HG03045 (cell line): ENCODE data around the gene SEMA3A.
"Not testable (repeated sequence)": the region's sequence is repeated elsewhere in the genome, so short reads cannot be mapped to it uniquely, and the experiment has no call there.

Source experiments
- ATAC-seq: cut with Tn5 transposase; IDR thresholded peaks from one replicate; pipeline ENCODE4 v1.9.1; 2021; ENCODE audit warnings: mild to moderate bottlenecking, moderate library complexity; ENCODE audit not compliant: unreplicated experiment

SEMA3A gene

GRCh38 chr7:84159435-84159834 lies 35.2 kb downstream of the SEMA3A start:
- no peak for ATAC-seq

GRCh38 chr7:84157171-84157570 lies 37.4 kb downstream of the SEMA3A start:
- ATAC-seq = no peak

DNA sequence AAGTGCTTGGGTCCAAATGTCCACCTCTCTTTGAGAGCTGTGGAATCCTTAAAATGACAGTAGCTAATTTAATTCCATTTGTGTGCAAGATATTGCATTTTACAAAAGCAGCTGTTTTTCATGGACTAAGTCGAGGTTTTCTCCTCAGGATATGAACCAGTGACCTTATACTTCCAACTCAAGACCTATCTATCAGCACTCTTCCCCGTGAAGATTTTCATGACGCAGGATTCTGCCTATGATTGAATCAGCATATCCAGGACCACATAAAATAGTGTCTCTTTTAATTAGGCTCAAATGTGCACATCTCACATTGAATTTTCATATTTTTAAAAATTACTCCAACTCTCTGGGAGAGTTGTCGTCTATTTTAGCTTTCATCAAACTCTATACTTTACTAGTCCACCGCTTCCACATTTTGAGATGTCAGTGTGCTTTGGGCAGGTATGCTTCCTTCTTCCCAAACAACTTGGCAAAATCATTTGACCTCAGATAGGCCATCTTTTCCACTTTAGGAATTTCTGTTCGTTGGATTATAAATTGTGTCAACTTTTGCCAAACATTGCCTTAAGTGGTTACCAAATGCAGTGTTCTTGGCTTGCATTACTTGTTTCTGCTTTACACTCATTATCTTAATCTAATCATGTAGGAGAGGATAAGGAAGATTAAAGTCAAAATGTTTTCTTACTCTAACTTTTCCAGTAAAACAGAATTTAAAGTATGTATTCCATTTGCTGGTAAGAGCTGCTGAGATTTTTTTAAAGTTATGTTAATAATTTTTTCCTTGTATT lies 39.4 kb downstream of the SEMA3A start:
- ATAC-seq = no peak

- no peak for ATAC-seq
Measured at GRCh38 chr7:84152995-84153394, 41.6 kb downstream of the SEMA3A start.

DNA sequence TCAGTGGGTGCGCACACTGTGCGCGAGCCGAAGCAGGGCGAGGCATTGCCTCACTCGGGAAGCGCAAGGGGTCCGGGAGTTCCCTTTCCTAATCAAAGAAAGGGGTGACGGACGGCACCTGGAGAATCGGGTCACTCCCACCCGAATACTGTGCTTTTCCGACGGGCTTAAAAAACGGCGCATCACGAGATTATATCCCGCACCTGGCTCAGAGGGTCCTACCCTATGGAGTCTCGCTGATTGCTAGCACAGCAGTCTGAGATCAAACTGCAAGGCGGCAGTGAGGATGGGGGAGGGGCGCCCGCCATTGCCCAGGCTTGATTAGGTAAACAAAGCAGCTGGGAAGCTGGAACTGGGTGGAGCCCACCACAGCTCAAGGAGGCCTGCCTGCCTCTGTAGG lies 44.2 kb downstream of the SEMA3A start:
- not testable (repeated sequence) for ATAC-seq

- no peak for ATAC-seq
Measured at GRCh38 chr7:84149573-84149972, 45.0 kb downstream of the SEMA3A start.

DNA sequence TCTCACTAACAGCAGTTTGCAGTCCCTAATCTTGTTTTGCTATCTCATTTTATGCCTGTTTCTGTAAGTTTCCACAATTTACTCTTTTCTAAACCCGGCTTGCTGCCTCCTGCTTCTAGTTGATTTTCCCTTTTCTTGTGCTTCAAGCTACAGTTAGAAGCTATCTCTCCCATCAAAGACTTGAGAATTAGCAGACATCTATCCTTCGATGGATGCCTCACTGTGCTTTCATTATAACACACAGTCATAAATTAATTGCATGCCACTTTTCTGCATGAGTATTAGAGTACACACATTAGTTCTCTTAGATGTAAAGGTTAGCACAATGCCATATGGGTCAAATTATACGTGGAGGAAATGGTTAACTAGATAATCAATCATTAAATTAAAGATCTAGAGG lies 48.7 kb downstream of the SEMA3A start:
- ATAC-seq = no peak

- no peak for ATAC-seq
Measured at GRCh38 chr7:84144935-84145334, 49.7 kb downstream of the SEMA3A start.

- no peak for ATAC-seq
Measured at GRCh38 chr7:84144480-84144879, 50.1 kb downstream of the SEMA3A start.

GRCh38 chr7:84142726-84143125 lies 51.9 kb downstream of the SEMA3A start:
- ATAC-seq = no peak

- no peak for ATAC-seq
Measured at GRCh38 chr7:84139986-84140729, 54.4 kb downstream of the SEMA3A start.

- ATAC-seq = no peak
Measured at GRCh38 chr7:84138411-84138810, 56.2 kb downstream of the SEMA3A start.

DNA sequence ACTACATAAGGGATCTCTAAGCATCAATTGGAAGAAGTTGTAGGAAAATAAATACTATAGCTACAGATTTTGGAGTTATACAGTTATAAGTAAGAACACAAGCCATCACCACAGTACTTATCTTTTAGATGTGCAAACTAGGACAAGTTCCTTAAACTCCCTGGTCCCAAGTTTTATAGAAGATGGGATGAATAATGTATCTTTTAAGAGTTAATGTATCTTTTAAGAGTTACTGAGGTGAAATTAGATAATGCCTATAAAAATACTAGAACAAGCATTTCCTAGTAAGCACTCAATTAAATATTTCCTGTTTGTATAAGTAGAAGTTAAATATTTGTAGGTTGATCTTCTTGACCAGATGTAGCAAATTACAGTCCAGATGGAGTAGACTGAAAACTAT lies 56.8 kb downstream of the SEMA3A start:
- ATAC-seq = no peak

DNA sequence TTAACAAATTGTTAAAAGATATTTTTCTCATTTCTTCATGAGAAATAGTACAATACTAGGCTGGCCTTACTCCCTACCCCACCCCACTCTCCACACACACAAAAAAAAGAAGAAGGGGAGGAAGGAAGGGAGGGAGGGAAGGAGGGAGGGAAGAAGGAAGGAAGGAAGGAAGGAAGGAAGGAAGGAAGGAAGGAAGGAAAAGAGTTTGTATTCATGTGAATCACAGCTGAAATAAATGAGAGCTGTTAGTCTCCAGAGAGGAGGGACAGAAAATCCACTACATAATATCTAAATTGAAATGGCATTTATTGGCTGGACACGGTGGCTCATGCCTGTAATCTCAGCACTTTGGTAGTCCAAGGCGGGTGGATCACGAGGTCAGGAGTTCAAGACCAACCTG lies 57.8 kb downstream of the SEMA3A start:
- ATAC-seq = no peak

DNA sequence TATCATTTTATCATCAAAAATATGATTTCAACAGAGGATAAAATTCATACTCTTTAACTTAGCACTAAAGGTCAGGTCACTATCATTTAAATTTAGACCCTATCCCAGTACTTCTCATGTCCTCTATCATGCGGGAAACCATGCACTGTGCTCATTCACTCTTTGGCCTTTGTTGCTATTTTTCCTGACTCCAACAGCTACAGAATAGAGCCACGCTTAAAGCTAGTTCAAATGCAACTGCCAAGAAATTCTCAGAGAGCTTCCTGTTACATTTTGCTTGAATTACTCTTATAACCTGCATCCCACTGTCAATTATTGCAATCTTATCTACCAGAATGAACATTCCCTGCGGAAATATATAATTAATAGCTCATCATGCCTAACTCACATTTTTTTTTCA lies 58.3 kb downstream of the SEMA3A start:
- ATAC-seq = no peak

DNA sequence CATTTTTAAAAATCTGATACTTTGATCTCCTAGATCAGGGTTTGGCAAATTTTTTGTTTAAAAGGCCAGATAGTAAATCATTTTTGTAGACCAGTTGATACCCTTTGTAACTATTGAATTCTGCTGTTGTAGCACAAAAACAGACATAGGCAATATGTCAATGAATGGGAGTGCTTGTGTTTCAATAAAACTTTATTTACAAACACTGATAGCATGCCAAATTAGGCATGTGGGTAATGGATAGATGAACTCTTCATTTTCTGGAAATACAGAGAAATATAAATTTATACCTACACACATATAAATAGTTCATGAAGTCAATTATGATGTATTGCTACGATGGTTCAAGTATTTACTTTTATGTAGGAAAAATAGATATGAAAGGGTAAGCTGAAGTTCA lies 60.4 kb downstream of the SEMA3A start:
- ATAC-seq = no peak

- ATAC-seq = no peak
Measured at GRCh38 chr7:84125654-84126053, 68.9 kb downstream of the SEMA3A start.

GRCh38 chr7:84123965-84124547 lies 70.5 kb downstream of the SEMA3A start:
- no peak for ATAC-seq

DNA sequence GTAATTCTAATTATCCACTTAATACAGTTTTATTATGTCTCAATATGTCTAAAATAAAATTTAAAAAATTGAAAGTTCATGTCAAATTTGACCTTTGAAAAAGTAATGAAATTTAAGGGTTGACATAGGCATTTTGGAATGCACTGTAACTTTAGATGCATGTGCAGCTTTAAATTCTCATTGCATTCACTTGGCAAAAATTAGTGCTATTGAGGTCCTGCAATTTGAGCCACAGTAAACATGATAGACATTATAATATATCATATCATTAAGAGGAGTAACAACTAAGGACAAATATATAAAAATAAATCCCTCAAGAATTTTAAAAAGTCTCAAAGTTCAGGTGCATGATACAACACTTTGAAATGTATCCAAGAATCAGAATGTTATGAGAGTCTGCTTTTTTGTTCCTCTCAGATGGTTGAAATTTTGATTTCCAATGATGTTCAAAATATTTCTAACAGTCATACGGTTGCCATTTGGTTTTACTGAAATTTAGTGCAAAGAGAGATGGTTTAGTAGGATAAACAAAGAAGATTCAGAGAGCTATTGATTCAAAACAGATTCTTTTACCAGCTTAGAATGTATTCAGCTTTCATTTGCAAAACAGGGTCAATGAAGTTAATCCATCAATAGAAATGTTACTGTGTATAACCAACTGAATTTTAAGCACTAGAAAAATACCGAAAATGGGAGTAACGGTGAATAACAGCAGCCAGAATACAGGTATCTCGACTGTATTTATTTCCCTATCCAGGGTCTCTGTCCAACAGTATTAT lies 71.8 kb downstream of the SEMA3A start:
- no peak for ATAC-seq

DNA sequence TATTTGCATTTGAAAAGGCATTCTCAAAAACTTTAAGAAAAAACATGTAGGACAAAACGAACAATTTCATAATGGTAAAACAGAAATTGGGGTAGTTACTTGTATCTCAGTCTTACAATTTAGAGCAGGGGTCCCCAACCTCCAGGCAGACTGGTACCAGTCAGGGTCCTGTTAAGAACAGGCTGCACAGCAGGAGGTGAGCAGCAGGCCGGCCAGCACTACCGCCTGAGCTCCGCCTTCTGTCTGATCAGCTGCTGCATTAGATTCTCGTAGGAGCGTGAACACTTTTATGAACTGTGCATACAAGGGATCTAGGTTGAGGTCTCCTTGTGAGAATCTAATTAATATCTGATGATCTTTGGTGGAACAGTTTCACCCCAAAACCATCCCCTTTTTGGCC lies 77.3 kb downstream of the SEMA3A start:
- ATAC-seq = no peak
